NCI-H1694 treated with DMSO at 0.1 percent for 48 hours (cell line): Measurements from ENCODE around the gene OR52H1.
"Not testable (repeated sequence)": the region's sequence is repeated elsewhere in the genome, so short reads cannot be mapped to it uniquely, and the experiment has no call there.

ENCODE experiments used
- DNase-seq: peaks from one replicate; lab custom pipeline; 2025; lab: John Stamatoyannopoulos, UW

Gene OR52H1

DNA sequence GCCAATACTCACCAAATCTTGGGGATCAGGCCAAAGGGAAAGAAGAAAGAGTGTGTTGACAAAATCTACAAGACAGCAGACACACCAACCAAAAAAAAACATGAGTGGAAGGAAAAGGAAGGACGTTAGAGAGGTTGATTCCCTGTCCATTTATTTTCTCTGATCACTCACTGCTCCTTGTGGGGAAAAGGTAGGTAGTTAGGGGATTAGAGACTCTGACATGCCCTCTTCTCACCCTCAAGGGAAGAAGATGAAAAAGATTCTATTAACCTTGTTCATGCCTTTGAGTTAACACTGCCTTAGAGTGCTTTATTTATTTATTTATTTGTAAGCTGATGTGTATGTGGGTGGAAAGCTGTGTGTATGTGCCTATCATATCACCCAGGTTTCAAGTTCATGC, at the start of gene OR52H1:
Gene OR52H1, minus strand, starts transcription at position 101 of the 400 bp plus-strand sequence. CDS start 3,035 bp downstream, outside the sequence.
- no peak for DNase-seq

DNA sequence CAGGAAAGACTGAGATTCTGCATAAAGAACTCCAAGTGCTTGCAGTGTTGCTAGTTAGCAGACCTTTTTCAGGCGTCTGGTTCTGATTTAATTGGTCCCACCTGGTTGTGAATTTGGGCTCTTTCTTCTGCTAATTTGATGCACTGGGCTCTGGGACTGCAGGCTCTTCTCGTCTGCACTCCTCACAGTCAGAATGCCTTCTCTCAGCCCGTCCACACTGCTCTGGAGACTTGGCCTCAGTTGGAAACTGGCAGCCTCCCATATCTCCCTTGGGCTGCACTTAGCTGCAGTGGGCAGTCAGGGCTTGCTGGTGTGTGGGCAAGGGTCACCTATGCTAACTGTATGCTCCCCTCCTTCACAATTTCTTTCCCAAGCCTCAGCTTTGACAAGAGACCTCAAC, 49.6 kb upstream of the OR52H1 start:
- no peak for DNase-seq

DNA sequence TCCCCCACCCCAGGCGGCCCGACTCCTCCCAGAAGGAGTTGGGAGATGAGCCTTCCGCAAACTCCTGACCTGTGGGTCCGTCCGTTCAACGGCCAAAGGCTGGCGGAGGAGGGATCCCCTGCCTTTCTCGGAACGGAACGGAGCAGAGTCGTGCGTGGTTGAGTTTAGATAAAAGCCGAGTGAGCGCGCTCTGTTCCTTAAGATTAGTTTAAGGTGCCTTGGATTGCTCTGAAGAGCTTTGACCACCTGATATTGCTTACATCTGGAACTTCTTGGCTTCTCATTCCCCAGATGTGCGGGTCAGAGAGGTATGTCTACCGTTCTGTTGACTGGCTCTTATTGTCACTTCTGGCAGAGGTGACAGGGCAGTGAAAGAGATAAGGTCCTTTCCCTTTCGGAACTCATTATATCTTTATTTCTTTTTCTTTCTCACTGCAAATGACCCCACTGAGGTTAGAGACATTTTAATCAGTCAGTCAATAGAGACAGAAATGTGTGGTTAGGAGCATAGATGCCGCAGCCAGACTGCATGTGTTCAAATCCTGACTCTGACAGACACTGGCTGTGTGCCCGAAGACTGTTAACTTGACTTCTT, 48.4 kb upstream of the OR52H1 start, which contains the start of gene TRIM6:
Gene TRIM6, plus strand, starts transcription at position 31 of the 595 bp plus-strand sequence. Its CDS starts 261 bp downstream, at position 292.
- DNase-seq: no peak

DNA sequence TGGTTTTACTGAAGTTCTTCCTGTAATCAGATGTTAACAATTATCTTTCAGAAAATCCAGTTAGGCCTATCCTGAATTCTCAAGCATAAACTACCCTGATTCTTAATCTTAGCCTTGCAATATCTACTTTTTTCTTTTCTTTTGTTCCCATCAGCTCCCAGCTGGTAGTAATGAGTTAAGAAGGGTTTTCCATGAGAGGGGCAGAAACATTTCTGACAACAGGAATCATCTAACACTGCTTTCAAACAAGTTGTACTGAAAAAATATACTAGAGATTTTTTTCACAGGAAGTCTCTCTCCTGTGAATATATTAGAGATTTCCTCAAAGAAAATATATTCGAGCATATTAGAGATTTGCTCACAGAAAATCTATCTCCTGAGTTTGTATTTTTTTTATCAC, 44.8 kb upstream of the OR52H1 start:
- DNase-seq: no peak

DNA sequence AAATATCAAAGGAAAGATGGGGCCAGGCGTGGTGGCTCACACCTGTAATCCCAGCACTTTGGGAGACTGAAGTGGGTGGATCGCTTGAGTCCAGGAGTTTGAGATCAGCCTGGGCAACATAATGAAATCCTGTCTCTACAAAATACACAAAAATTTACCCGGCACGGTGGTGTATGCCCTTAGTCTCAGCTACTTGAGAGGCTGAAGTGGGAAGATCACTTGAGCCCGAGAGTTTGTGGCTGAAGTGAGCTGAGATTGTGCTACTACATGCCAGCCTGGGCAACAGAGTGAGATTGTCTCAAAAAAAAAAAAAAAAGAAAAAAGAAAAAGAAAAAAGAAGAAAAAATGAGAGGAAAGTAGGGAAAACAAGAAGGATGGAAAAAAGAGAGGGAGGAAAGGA, 44.3 kb upstream of the OR52H1 start:
- DNase-seq: no peak

DNA sequence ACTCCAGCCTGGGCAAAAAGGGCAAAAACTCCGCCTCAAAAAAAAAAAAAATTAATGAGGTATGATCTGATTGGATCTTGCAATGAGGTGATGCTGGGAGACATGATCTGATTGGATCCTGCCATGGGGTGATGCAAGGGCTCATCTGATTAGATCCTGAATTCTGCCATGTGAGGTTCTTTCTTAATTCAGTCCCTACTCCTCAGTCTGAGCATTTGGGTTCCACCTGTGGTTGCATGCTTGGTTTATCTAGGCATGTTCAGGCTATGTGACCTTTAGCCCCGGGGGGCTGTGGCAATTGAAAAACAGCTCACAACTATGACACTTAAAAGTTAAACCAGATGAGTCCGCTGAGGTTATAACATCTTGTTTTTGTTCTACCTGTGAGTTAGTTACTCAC, 43.3 kb upstream of the OR52H1 start:
- DNase-seq: no peak

DNA sequence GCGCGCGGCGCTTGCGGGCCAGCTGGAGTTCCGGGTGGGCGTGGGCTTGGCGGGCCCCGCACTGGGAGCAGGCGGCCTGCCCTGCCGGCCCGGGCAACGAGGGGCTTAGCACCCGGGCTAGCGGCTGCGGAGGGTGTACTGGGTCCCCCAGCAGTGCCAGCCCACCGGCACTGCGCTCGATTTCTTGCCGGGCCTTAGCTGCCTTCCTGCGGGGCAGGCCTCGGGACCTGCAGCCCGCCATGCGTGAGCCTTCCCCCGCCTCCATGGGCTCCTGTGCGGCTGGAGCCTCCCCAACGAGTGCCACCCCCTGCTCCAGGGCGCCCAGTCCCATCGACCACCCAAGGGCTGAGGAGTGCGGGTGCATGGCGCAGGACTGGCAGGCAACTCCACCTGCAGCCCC, 41.6 kb upstream of the OR52H1 start:
- not testable (repeated sequence) for DNase-seq

DNA sequence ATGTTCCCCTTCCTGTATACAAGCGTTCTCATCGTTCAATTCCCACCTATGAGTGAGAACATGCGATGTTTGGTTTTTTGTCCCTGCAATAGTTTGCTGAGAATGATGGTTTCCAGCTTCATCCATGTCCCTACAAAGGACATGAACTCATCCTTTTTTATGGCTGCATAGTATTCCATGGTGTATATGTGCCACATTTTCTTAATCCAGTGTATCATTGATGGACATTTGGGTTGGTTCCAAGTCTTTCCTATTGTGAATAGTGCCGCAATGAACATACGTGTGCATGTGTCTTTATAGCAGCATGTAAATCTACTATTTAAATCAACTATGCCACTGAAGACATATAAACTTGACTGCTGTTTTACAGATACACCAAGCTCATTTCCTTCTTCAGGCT, 36.1 kb upstream of the OR52H1 start:
- not testable (repeated sequence) for DNase-seq

DNA sequence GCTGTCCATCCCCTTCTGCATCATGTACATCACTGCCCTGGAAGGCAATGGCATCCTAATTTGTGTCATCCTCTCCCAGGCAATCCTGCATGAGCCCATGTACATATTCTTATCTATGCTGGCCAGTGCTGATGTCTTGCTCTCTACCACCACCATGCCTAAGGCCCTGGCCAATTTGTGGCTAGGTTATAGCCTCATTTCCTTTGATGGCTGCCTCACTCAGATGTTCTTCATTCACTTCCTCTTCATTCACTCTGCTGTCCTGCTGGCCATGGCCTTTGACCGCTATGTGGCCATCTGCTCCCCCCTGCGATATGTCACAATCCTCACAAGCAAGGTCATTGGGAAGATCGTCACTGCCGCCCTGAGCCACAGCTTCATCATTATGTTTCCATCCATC, 32.7 kb upstream of the OR52H1 start:
- DNase-seq: no peak

DNA sequence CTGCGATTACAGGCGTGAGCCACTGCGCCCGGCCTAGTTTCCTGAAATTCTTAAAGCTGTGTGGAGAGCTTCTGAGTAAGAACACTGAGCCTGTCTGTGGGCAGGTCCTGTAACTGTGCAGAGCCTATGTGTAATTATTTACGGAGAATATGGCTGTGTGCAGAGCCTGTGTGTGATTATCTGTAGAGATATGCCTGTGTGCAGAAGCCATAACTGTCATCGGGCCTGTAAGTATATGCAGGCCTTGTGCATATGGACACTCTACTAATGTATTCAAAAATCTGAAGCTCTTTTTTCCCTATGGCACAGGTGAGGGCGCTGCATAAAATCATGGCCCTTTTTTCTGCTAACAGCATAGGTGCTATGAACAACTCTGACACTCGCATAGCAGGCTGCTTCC, 32.2 kb upstream of the OR52H1 start, which contains the start of gene OR52B6:
Gene OR52B6, plus strand, starts transcription at position 301 of the 400 bp plus-strand sequence. Its CDS starts 0 bp downstream, at position 301.
- DNase-seq: no peak

DNA sequence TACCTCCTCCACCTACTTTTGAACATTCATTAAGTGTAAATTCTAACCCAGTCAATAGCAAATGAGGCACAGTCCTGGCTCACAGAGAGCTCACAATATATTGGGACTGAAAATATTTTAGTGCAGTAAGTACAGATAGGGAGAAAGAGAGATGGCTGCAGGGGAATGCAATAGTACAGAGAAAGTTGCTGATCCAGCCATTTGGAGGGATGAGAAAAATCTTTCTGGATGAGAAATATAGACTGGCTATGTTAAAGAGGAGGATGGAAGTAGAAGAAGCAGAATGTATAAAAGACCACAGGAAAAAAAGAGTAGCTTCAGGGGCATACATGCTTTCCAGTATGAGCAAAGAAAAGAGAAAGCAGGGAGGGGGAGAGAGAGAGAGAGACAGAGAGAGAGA, 28.8 kb upstream of the OR52H1 start:
- DNase-seq: no peak

DNA sequence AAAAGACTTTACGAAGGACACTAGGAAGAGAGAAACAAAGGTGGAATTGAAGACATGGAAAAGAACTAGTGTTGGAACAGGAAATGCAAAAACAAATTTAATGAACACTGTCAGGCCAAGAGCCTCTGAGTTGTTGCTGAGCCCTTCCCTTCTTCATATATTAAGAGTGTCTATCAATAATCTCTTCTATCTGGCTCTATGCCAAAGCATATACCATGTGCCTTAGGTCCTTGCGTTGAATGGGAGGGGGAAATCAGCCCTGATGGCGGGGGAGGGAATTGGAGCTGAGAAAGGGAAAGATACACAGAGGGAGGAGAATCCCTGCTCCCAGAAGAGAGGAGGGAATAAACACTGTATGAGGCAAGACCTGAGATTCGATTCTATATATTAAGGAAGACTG, 26.8 kb upstream of the OR52H1 start:
- no peak for DNase-seq

DNA sequence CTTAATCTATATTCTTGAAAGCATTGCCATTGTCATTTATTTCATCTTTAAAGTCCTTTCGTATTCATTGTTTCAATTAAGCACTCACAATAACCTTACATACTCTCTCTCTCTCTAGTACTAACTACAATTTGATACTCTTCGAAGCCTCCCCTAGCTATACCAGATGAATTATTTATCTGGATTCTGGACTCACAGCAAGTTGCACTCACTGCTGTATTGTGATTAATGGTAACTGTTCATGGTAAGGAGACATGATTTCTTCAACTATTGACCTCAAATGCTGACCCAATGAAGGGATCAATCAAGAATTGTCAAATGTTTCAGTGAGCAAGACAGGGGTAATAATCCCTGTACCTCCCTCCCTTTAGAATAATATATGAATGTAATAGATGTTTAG, 26.3 kb upstream of the OR52H1 start:
- no peak for DNase-seq

DNA sequence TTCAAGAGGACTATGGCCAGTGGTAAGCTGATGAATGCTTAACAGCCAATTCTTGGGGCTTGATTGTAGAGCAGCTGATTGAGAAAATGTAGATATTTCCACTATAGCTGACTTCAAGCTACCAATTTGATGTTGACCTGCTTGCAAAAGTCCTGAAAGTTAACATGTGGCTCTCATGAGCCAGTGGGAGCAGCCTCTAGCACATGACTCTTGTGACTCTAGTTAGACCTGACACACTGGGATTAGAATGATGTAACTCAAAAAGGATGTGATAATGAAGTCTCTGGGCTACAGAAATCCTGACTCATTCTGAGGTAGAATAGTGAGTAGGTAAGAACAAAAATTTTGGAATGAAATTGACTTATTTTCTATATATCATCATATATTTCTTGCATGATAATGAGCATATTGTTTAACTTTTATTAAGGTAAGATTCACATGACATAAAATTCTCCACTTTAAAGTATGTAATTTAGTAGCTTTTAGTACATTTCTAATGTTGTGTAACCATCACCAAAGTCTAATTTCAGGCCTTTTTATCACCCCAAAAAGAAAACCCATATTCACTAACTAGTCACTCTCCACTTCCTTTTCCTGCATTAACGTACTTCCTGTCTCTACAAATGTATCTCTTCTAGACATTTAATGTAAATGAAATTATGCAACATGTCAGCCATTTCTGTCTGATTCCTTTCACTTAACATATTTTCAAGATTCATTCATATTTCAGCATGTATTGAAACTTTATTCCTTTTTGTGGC, 16.1 kb upstream of the OR52H1 start:
- DNase-seq: no peak

DNA sequence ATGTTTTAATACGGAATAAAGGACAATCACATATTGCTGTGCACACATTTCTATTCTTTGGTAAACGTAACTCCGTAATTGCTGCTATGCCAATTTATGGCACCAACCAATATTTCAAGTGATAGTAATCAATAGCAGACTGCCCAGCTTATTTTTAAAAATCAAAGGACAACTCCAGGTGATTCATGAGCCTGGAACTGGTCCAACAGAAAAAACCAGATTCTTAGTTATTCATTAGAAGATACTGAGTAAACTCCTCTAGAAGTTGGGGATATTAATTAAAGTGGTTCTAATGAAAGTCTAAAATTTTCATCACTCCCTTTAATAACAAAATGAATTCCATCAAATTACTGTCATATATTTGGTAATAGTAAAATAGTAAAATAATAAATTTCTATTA, 9.4 kb upstream of the OR52H1 start:
- no peak for DNase-seq

DNA sequence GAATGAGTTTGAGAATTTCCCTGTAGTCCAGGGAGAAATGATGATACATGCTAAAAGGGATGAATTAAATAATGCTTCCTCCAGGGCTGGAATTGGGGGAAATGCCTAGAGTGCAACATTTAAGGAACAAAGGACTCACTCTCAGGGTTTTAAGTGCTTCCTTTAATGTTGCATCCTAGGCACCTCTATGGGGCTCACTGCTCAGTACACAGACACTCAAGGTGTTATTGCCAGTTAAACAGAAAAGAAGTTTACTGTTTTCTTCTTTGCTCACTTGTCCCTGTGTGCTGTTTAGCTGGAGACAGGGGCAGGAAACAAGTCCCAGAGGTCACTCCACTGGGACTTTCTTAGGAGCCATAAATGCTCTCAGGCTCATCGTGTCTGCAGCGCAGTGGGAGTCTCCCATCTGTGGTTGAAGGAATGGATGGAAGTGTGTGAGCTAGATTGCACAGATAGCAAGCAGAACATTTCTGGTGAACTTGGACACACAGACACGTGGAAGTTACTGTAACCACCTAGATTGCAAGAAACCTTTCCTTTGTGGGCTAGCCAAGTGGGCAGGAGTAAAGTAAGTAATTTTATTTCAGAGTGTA, 8.4 kb upstream of the OR52H1 start:
- no peak for DNase-seq

DNA sequence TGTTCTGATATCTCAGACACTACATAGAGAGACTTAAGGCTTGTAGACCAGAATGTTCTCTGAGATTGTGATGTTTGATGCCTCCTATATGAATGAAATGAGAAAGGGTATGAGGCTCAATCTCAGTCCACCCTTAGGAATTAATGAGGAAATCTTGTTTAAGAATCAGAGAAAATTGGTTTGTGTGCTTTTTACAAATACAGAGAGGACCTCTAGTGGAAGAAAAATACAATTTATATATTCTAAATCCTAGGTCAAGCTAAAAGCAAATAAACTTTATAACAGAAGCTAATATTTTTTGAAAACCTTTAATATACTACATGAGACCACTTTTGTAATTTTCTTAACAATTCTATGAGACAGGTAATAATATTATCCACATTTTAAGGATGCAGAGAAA, 5.0 kb upstream of the OR52H1 start:
- no peak for DNase-seq

DNA sequence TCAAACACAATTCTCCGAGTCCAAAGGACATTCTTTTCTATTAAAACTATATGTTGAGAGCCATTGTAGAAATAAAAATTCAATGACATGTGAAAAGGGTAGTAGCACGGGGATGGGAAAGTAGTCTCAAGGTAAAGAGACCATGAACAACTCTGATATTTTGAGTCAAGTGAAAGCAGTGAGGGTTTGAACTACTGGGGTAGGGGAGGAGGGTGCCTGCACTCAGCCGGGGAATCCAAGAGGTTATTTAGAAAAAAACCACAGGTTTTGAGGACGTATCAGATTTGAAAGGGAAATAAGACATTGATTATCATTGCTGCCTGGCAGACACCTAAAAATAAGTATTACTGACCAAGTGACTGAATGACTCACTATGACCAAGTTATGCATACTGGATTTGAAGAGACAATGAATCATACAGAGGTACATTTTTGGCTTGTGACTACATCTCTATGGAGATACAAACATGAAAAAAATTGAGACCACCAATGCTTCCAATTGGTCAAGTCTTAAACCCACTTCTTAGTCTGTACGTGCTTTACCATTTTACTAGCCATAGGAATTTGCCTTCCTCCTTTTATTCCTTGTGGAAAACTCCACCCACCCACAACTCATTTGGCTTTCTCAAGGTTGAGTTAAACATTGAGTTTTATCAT, 2.2 kb upstream of the OR52H1 start:
- no peak for DNase-seq

DNA sequence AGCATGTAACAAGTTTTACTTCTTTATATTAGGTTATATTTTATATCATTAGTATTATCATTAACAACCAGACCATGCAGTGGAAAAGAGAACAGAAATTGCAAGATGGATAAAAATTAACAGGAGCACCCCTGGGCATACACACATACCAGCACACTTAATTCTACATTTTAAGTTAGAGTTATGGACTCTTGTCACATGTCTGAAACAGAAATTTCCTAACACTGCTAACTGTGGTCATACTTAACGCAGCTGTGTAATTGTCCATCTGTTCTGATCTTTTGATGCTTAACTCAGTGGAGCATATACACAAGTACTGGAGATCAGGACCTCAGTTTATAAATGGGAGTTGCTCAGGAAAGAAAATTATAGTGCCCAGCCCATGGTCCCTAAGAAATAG, 358 bp downstream of the OR52H1 start:
- no peak for DNase-seq

DNA sequence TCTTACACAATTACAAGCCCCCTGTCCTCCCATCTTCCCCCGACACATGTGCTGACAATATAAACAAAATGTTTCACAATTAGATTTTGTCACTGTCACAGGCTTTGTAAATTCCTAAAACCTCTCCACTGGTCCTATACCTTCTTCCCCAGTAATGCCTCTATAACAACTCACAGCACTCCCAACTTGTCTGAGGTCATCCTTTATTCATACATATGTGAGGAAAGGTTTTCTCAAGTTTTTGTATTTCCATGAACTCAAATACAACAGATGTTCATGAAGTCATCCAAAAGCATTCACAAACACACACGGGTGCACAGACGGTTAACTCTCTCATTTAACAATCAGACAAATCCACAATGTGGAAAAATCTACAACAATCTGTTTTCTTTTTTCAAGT, 1.9 kb downstream of the OR52H1 start:
- DNase-seq: no peak

DNA sequence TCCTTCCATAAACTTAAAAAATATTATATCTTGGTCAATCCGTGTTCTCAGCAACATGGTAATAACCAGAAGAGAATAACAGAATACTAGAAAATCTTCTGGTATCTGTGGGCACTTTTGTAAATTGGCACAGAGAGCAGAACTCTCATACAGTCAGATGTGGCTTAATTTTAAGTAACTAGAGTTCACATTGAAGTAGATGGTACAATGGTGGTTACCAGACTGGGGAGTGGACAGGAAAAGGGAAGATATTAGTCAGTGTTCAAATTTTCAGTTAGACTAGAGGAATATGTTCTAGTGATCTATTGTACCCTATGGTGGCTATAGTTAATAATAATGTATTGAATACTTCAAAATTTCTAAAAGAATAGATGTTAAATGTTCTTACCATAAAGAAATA, 6.9 kb downstream of the OR52H1 start:
- no peak for DNase-seq

DNA sequence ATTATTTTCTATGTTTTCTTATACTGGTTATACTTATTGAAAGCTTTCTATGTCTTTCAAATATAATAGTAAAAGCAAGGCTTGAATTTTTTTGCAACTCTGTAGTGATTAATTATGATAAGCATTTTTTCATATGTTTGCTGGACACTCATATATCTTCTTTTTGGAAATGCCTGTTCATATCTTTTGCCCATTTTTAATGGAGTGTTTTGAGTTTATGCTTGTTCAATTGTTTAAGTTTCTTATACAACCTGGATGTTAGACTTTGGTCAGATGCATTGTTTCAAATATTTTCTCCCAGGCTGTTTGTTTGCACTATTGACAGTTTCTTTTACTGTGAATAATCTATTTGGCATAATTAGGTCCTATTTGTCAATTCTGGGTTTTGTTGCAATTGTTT, 11.9 kb downstream of the OR52H1 start:
- DNase-seq: no peak

DNA sequence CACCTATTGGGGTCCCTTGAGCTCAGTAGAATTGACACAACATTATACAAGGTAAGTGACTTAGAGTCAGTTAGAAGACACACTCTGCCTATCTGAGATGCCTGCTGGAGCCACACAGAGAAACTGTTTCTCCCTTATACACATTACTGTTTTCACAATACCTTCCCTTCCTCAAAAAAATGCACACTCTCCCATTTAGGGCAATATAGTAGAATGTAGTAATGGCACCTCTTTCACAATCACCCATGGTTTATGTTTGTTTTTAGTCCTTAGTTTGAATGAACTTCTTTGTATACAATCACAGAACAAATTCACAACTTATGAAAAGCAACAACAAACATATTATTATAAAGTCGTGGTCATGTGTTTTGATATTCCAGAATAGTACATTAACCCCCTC, 14.3 kb downstream of the OR52H1 start:
- no peak for DNase-seq
